Neural progenitor cell (in vitro differentiated cells): Measurements from ENCODE around the gene EPS8L2. TPM values are rescaled to one million over a fixed set of nuclear protein-coding genes. Genes with fewer than 3 reads are reported as not detected.
A peak's percentile ranks its signal among the peaks of the same experiment; 100 is the strongest.
"Not testable (repeated sequence)": the region's sequence is repeated elsewhere in the genome, so short reads cannot be mapped to it uniquely, and the experiment has no call there.

Experiments used
- DNase-seq: peaks from one replicate; pipeline ENCODE4 v3.0.0-alpha.2; 2016; ENCODE audit warnings: low spot score
- H2AFZ ChIP-seq: fragments of 200-600 bp; sonication (generic); replicated peaks from 2 replicates; pipeline ENCODE4 v1.6.1; 2016; ENCODE audit warnings: antibody characterized with exemption
- H3F3A ChIP-seq: fragments of 200-600 bp; sonication (generic); 2 replicates; pipeline ENCODE4 v1.6.1; 2016; ENCODE audit warnings: antibody characterized with exemption, low read depth
- H3K27ac ChIP-seq: fragments of 200-600 bp; sonication (generic); 2 replicates; pipeline ENCODE4 v1.5.1; 2016; ENCODE audit warnings: mild to moderate bottlenecking
- H3K27me3 ChIP-seq: fragments of 200-600 bp; sonication (generic); 2 replicates; pipeline ENCODE4 v1.6.1; 2016; ENCODE audit warnings: mild to moderate bottlenecking, moderate library complexity
- H3K36me3 ChIP-seq: fragments of 200-600 bp; sonication (generic); 2 replicates; pipeline ENCODE4 v1.5.1; 2016
- H3K4me1 ChIP-seq: fragments of 200-600 bp; sonication (generic); 2 replicates; pipeline ENCODE4 v1.6.1; 2016; ENCODE audit warnings: mixed run types
- H3K4me2 ChIP-seq: fragments of 200-600 bp; sonication (generic); 2 replicates; pipeline ENCODE4 v1.6.1; 2016
- H3K4me3 ChIP-seq: fragments of 200-600 bp; sonication (generic); 2 replicates; pipeline ENCODE4 v1.5.1; 2016
- H3K79me2 ChIP-seq: fragments of 200-600 bp; sonication (generic); 2 replicates; pipeline ENCODE4 v1.6.1; 2016; ENCODE audit warnings: low read depth
- H3K9ac ChIP-seq: fragments of 200-600 bp; sonication (generic); 2 replicates; pipeline ENCODE4 v1.6.1; 2016
- H3K9me3 ChIP-seq: fragments of 200-600 bp; sonication (generic); 2 replicates; pipeline ENCODE4 v1.5.1; 2016; ENCODE audit warnings: low read depth
- H4K20me1 ChIP-seq: fragments of 200-600 bp; sonication (generic); 2 replicates; pipeline ENCODE4 v1.6.1; 2016; ENCODE audit warnings: low read depth
- H3K27ac Mint-ChIP-seq: 3 replicates; pipeline ENCODE4 v1.8.0; 2021; ENCODE audit warnings: mixed read lengths
- H3K27me3 Mint-ChIP-seq: 2 replicates; pipeline ENCODE4 v1.8.0; 2022; ENCODE audit warnings: low read depth, mild to moderate bottlenecking, inconsistent platforms, moderate library complexity, mixed read lengths; ENCODE audit not compliant: insufficient read depth
- H3K36me3 Mint-ChIP-seq: 3 replicates; pipeline ENCODE4 v1.8.0; 2021; ENCODE audit warnings: mixed read lengths
- H3K4me1 Mint-ChIP-seq: 3 replicates; pipeline ENCODE4 v1.8.0; 2021; ENCODE audit warnings: mixed read lengths
- H3K4me3 Mint-ChIP-seq: 3 replicates; pipeline ENCODE4 v1.8.0; 2021; ENCODE audit warnings: mild to moderate bottlenecking, moderate library complexity, mixed read lengths
- H3K9me3 Mint-ChIP-seq: 3 replicates; pipeline ENCODE4 v1.8.0; 2020; ENCODE audit warnings: mixed read lengths
- EZH2 ChIP-seq: fragments of 200-600 bp; sonication (generic); IDR thresholded peaks from 2 replicates; pipeline ENCODE4 v1.6.1; 2017; ENCODE audit warnings: antibody characterized with exemption, mild to moderate bottlenecking, moderate library complexity
- EZH2phosphoT487 ChIP-seq: fragments of 200-600 bp; sonication (generic); IDR thresholded peaks from 2 replicates; pipeline ENCODE4 v1.6.1; 2017; ENCODE audit warnings: antibody characterized with exemption
- total RNA-seq: library from RNA; depleted of rRNA; stranded (reverse); fragments of >200 nt; gene quantifications from 2 replicates; pipeline ENCODE4 v1.2.3, GENCODE V29; 2015; ENCODE audit warnings: low replicate concordance
- TF ChIP-seq, protein P1 (sequence below): fragments of 200-600 bp; sonication (generic); IDR thresholded peaks from 2 replicates; pipeline ENCODE4 v1.5.1; 2017; ENCODE audit warnings: antibody characterized with exemption, mild to moderate bottlenecking

Gene EPS8L2
- total RNA-seq, 1 donor from 2014 or later, result 3.3 TPM

DNA sequence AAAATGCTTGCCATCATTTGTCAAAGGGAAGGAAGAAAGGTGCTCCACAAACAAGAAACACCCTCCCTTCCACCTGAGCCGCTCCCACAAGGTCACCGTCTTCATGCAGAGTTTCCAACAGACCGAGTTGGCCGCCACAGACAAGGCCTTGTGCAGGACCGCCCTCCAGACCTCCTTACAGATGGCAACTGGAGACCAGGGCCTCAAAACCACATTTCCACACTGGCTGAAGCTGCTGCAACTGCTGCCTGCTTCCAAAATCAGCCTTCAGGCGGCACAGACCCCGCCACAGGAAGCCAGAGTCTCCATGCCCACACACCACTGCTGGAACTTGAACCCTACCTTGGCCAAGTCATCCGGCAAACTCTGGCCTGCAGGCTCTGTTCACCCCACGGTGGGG is 17.4 kb upstream of the EPS8L2 start:
- H2AFZ ChIP-seq, result no peak overlapping the region
- H3K9me3 ChIP-seq, result no peaks in the 10 kb centered on the region
- no peaks in the 10 kb centered on the region for H3K27me3 ChIP-seq
- peaks cover 9% of the 10 kb centered on the region for H3K4me1 ChIP-seq
- TF ChIP-seq, protein P1, sequence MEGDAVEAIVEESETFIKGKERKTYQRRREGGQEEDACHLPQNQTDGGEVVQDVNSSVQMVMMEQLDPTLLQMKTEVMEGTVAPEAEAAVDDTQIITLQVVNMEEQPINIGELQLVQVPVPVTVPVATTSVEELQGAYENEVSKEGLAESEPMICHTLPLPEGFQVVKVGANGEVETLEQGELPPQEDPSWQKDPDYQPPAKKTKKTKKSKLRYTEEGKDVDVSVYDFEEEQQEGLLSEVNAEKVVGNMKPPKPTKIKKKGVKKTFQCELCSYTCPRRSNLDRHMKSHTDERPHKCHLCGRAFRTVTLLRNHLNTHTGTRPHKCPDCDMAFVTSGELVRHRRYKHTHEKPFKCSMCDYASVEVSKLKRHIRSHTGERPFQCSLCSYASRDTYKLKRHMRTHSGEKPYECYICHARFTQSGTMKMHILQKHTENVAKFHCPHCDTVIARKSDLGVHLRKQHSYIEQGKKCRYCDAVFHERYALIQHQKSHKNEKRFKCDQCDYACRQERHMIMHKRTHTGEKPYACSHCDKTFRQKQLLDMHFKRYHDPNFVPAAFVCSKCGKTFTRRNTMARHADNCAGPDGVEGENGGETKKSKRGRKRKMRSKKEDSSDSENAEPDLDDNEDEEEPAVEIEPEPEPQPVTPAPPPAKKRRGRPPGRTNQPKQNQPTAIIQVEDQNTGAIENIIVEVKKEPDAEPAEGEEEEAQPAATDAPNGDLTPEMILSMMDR, result no peak
- no peak for TF ChIP-seq EZH2phosphoT487
- no peak for TF ChIP-seq EZH2
- H4K20me1 ChIP-seq, result peaks cover 26% of the 10 kb centered on the region
- peaks cover 3% of the 10 kb centered on the region for H3K36me3 ChIP-seq
- Mint-ChIP-seq H3K27ac (no peak overlapping the region), H3K4me3 (no peak overlapping the region), H3K27me3 (peaks cover 6% of the 10 kb centered on the region), H3K36me3 (peaks cover 28% of the 10 kb centered on the region), H3K9me3 (peaks cover 2% of the 10 kb centered on the region), H3K4me1 (peaks cover 19% of the 10 kb centered on the region)
- no peak overlapping the region for H3K4me2 ChIP-seq
- no peak for DNase-seq
- no peak overlapping the region for H3K4me3 ChIP-seq
- no peak overlapping the region for H3K9ac ChIP-seq
- peaks cover 41% of the 10 kb centered on the region for H3K79me2 ChIP-seq
- H3F3A ChIP-seq, result no peaks in the 10 kb centered on the region
- no peak overlapping the region for H3K27ac ChIP-seq

DNA sequence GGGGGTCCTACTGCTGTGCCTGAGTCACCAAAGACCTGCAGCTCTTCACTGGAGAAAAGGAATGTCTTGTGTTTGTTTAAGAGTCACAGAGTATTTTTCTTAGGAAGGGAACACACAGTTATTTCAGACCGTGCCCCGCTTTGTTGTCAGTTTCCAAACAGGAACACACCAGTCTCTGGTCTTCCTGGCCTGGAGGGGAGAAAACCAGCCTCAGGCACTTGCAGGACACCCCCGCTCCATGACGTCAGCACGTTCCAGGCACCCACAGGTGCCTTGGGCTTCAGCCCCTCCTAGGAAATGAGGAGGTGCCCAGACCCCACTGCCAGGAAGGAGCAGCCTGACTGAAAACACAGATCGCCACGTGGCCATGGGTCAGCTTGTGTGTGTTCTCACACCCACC is 16.4 kb upstream of the EPS8L2 start:
- H3K27me3 ChIP-seq, result no peaks in the 10 kb centered on the region
- TF ChIP-seq, protein P1, result no peak
- TF ChIP-seq EZH2 (no peak), EZH2phosphoT487 (no peak)
- peaks cover 30% of the 10 kb centered on the region for H4K20me1 ChIP-seq
- Mint-ChIP-seq H3K36me3 (peaks cover 22% of the 10 kb centered on the region), H3K4me3 (no peak overlapping the region), H3K27me3 (peaks cover 6% of the 10 kb centered on the region), H3K27ac (no peak overlapping the region), H3K9me3 (peaks cover 2% of the 10 kb centered on the region), H3K4me1 (peaks cover 19% of the 10 kb centered on the region)
- no peak for DNase-seq
- H3F3A ChIP-seq, result no peaks in the 10 kb centered on the region
- no peak overlapping the region for H3K27ac ChIP-seq
- no peak overlapping the region for H3K9ac ChIP-seq
- H3K36me3 ChIP-seq, result no peaks in the 10 kb centered on the region
- H2AFZ ChIP-seq, result no peak overlapping the region
- no peak overlapping the region for H3K4me3 ChIP-seq
- H3K79me2 ChIP-seq, result peaks cover 50% of the 10 kb centered on the region
- H3K9me3 ChIP-seq, result no peaks in the 10 kb centered on the region
- no peak overlapping the region for H3K4me2 ChIP-seq
- H3K4me1 ChIP-seq, result peaks cover 15% of the 10 kb centered on the region

DNA sequence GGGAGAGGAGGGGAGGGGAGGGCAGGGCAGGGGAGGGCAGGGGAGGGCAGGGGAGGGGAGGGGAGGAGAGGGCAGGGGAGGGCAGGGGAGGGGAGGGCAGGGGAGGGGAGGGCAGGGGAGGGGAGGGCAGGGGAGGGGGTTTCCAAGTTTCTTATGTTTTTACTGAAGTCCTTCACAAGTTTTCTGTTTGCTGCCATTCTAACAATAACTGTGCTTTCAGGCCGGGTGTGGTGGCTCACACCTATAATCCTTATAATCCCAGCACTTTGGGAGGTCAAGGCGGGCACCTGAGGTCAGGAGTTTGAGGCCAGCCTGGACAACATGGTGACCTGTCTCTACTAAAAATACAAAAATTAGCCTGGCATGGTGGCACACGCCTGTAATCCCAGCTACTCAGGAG is 15.8 kb upstream of the EPS8L2 start:
- peaks cover 22% of the 10 kb centered on the region for H3K36me3 Mint-ChIP-seq
- Histone ChIP-seq H3K79me2 (peaks cover 51% of the 10 kb centered on the region), H4K20me1 (peaks cover 30% of the 10 kb centered on the region), H3K4me1 (peaks cover 15% of the 10 kb centered on the region)
- not testable (repeated sequence) for H3K27ac ChIP-seq, H3K9me3 ChIP-seq, H3K4me2 ChIP-seq, H3K27ac Mint-ChIP-seq, H2AFZ ChIP-seq, H3K9ac ChIP-seq, DNase-seq, H3F3A ChIP-seq, H3K36me3 ChIP-seq, H3K27me3 ChIP-seq, H3K9me3 Mint-ChIP-seq, H3K27me3 Mint-ChIP-seq, H3K4me3 Mint-ChIP-seq, H3K4me3 ChIP-seq
- peaks cover 19% of the 10 kb centered on the region for H3K4me1 Mint-ChIP-seq

DNA sequence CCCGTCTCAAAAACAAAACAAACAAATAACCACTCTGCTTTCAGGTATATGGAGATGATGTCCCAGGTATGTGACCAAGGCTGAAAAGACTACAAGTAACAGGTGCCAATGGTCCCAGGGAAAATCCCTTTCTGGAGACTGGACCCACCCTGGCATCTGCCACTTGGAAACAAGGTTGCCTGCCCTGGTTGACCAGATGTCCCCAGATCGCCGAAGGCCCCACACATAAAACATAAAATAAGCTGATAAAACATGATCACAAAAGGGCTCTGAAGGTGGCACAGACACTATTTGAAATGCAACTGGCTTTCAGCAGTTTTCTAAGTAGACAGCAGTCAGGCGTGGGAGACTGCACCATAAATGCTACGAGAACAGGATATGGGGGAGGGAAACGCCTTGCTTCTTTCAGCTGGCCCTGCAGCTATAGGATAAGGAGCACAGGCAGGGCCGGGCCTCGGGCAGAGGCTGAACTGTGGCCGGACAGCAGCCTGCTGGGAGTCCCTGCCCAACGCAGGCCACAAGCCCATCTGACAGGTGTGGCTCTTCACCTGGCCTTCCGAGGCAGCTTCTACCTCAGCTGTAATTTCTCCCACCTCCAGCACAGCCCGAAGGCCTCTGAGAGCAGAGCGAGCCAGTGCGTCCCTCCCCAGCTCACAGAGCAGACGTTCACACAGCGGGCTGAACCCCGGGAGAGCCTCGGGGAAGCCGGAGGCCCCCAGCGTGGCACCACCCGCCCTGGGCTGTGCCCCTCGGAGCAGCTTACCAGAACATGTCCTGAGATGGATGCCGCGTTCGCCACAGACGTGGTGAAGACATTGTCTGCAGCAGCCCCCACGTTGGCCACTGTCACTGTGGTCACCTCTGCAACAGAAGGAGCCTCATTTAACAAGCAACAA is 15.0 kb upstream of the EPS8L2 start:
- no peak overlapping the region for H3K4me3 ChIP-seq
- peak overlapping the region; percentile 42 for H3K27ac Mint-ChIP-seq
- H3K4me1 Mint-ChIP-seq, result peaks cover 19% of the 10 kb centered on the region
- DNase-seq, result no peak
- H3F3A ChIP-seq, result peaks cover 2% of the 10 kb centered on the region
- peaks cover 15% of the 10 kb centered on the region for H3K4me1 ChIP-seq
- H3K4me2 ChIP-seq, result no peak overlapping the region
- no peaks in the 10 kb centered on the region for H3K27me3 ChIP-seq
- H3K27ac ChIP-seq, result no peak overlapping the region
- TF ChIP-seq, protein P1, result no peak
- no peak for TF ChIP-seq EZH2phosphoT487
- no peak for TF ChIP-seq EZH2
- H2AFZ ChIP-seq, result no peak overlapping the region
- H3K36me3 Mint-ChIP-seq, result peaks cover 22% of the 10 kb centered on the region
- peaks cover 6% of the 10 kb centered on the region for H3K27me3 Mint-ChIP-seq
- no peak overlapping the region for H3K4me3 Mint-ChIP-seq
- peaks cover 30% of the 10 kb centered on the region for H4K20me1 ChIP-seq
- peaks cover 2% of the 10 kb centered on the region for H3K9me3 Mint-ChIP-seq
- no peak overlapping the region for H3K9ac ChIP-seq
- peaks cover 51% of the 10 kb centered on the region for H3K79me2 ChIP-seq
- no peaks in the 10 kb centered on the region for H3K36me3 ChIP-seq
- no peaks in the 10 kb centered on the region for H3K9me3 ChIP-seq
